ENCODE measurements around the gene NXF1. TPM values are rescaled to one million over a fixed set of nuclear protein-coding genes. Genes with fewer than 3 reads are reported as not detected.
"Not testable (repeated sequence)": the region's sequence is repeated elsewhere in the genome, so short reads cannot be mapped to it uniquely, and the experiment has no call there.

The NXF1 gene
- 45.2 TPM for total RNA-seq

DNA sequence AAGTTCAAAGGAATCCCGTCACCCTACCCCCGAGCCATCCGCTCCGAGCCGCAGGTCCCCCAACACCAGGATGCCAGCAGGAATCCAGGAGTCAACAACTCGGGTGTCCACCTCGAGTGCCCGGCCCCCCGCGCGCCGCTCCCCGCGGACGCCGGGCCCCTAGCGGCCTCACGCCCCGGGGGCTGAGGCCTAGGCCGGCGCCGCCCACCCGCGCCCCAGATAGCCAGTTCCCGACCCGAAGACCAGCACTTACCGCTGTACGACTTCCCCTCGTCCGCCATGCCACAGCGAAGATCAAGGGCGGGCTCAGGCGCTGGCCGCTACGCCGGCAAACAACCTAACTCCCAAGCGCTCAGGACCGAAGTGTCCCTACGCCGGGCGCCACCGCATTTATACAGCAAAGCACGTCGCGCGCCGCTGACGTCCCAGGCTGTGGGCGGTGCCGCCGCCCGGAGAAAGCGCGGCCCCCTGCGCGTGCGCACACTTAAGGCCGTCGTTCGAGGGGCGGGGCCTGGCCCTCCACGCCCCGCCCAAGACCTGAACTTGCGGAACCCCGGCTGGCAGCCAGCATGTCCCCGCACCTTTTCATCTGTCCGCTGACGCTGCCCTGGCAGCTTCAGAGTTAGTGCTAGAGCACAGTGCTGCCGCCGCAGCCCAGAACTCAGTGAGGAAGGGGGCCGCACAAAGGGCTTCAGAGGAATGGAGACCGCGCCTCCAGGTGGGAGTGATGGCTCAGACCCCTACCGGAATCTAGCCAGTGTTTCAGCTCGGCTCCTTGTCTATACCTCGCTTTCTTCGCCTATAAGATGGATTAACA, at the start of gene NXF1:
TSS of gene NXF1 (minus strand) at position 365 of the 817 bp plus-strand sequence. CDS start at position 281, 84 bp downstream.
- peak; percentile 98 for DNase-seq

DNA sequence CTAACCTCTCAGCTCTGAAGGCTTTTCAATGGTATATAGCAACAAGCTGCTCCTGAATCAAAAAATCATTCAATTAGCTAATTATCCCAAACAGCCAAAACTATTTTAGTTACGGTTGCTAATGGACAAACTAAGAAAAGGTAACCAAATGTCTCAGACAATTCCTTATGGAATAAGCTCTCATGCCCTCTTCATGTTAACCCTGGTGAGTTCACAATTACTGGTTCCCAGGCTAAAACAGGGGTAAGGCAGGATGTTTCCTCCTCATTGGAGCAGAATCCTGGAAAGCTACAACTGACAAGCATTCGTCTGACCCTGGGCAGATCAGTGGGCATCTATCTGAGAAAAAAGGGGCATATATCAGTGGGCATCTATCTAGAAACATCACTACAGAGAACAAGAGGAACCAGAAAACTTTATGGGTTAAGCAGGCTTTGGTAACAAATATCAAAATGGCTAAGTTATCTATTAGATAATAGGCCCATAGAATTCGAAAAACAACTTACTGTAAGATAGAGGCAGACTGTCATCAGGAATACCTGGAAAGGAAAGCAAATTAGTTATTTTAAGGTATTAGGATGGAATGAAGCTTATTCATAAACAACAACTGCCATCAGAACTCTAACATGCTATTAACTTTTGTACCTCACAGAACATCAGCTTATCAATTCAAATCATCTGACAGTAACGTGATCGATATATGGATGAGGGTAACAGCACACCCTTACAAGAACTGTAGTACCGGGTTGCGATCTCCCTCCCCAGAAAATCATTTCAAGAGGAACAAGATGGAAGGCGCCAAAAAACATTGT, 49.0 kb upstream of the NXF1 start:
- DNase-seq: no peak

DNA sequence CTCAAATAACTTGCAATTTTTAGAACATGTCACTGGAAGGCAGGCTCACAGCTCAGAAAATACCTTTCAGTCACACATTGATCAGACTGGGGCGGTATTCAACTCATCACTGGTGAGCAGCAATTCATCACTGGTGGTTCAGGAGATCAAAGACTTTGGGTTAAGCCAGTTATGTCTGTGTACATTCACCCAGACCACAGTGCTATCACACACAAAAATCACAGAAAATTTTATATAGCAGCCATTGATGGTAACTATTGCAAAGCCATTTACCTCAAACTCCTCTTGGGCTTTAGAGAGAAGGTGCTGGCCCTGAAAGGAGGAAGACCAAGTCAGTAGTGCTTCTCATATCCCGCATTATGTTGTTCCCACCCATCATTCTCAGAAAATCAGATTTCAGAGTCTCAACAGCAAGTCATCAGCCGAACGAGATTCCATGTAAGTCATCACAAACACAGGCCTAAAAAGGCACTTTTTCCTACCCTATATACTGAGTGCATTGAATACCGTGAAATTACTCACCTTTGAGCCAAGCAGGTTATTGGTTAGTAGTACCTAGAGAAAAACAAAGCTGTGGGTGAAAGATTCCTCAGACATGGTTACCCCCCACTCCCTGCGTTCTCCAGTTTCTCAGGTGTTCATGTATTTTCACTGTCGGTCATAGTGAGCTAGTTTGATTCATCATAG, 48.2 kb upstream of the NXF1 start:
- no peak for DNase-seq

DNA sequence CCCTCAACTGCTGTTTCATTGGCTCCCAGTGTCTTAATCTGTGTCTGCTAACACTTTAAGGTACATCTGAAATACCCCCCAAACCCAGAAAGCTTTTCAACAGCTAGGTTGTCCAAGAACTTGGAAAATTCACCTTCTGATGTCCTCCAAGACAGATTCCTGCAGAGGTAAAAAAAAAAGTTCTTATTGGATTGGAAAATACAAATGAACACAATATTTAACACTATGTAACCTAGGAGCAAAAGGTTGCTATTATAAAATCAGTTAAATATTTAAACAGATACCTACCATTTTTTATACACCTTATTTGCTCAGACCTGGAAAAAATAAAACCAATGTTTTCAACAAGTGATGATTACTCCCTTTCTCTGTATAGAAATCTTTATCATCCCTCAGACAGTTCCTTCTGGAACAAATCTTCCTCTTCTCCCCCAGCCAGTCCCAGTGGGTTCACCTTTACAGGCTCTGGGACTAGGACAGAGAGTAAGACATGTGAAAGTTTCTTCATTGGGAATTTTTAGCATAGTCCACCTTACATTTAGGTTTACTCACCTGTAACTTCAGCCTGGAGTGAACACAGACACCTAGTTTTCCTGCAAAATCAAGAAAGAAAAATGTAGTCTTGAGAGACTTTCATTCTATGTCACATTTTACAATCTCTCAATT, 47.4 kb upstream of the NXF1 start:
- no peak for DNase-seq

DNA sequence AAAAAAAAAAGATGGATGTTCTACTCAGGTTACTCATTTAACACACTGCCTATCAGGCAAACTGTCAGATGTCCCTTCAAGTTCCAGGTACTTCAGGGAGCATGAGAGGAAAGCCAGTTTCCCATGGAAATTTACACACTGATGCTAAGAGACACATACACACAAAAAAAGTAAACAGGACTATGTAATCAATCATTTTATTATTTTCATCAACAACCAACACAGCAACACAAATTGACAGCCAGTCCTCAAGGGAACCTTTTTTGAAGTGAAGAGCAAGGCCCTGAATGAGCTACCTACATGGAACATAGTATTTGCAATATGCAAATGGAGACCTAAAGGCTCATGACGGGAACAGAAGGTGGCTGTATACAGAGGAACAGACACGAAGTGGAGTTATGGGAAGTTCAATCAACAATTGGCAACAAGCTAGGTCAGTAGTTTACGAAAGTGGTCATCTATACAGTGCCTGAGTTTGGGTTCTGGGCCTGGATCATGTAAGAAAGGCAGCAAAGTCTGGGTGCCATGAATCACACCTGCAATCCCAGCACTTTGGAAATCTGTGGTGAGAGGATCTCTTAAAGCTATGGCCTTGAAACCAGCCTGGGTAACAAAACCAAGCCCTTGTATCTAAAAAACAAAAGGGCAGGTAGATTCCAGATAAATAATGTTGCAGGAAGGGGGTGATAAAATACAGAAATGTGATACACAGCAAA, 46.7 kb upstream of the NXF1 start:
- no peak for DNase-seq

DNA sequence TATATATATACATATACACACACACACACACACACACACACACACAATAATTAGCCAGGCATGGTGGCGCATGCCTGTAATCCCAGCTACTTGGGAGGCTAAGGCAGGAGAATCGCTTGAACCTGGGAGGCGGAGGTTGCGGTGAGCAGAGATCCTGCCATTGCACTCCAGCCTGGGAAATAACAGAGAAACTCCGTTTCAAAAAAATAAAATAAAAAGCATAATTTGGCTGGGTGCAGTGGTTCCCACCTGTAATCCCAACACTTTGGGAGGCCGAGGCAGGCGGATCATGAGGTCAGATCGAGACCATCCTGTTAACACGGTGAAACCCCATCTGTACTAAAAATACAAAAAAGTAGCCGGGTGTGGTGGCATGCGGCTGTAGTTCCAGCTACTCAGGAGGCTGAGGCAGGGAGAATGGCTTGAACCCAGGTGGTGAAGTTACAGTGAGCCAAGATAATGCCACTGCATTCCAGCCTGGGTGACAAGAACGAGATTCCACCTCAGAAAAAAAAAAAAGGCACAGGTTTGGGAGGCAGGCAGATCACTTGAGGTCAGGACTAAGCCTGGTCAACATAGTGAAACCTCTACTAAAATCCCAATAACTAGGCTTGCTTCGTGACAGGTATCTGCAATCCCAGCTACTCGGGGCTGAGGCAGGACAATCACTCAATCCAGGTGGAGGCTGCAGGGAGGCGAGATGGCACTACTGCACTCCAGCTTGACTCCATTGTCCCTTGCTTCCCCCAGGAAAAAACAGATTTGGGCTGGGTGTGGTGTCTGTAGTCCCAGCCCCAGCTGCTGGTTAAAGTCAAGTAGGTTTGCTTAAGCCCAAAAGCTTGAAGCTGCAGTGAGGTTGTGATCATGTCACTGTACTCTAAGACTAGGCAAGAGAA, 45.9 kb upstream of the NXF1 start:
- no peak for DNase-seq

DNA sequence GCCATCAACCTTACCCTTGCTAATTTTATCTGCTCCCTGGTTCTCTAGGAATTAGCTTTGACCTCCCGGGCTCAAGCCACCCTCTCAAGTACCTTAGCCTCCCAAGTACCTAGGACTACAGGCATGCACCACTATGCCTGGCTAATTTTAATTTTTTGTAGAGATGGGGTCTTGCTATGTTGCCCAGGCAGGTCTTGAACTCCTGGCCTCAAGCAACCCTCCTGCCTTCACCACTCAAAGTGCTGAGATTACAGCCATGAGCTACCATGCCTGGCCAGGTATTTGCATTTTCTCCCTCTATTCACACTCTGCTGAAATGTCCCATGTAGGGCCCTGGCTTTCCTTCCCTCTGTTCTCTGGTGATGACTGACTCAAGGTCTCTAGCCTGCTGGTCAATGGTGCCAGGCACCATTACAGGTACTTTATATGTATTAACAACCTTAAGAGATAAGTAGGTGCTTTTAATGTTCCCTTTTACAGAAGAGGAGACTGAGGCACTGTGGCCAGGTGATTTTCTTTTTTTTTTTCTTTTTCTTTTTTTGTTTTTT, 42.6 kb upstream of the NXF1 start:
- no peak for DNase-seq

DNA sequence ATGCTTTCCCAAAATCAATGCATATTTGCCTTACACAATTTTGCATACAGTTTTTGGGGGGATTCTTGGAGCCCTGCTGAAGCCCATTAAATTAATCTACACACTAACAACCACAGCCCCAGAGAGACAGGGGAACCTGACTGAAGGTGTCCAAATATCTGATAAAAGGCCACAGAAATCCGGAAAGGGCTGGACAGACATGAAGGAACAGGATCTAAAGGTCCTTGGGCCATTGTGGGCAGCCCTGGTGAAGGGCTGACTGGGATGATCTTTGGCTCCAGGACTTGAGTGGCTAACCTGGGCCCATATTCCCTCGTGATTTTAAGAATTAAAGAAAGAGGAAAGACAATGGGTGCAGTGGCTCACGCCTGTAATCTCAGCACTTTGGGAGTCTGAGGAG, 40.9 kb upstream of the NXF1 start:
- DNase-seq: no peak

DNA sequence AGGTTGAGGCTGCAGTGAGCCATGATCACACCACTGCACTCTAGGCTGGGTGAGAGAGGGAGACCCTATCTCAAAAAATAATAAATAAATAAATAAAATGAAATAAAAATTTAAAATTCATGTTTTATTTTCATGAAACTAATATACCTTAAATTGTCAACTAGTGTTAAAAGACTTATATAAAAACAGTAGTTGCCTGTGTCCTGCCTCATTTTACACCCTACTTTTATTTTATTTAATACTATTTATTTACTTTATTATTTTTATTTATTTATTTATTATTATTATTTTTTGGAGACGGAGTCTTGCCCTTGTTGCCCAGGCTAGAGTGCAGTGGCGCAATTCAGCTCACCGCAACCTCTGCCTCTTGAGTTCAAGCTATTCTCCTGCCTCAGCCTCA, 38.9 kb upstream of the NXF1 start:
- DNase-seq: no peak

DNA sequence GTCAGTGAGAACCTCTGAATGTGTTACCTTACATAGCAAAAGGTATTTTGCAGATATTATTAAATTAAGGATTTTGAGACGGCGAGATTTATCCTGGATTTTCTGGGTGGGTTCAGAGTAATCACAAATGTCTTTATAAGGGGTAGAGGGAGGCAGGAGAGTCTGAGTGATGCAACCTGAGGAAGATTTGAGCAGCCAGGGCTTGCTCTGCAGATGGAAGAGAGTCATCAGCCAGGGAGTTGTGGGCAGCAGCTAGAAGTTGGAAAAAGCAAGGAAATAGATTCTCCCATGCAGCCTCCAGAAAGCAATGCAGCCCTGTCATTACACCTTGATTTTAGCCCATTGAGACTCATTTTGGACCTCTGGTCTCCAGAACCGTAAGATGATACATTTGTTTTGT, 38.2 kb upstream of the NXF1 start:
- no peak for DNase-seq

DNA sequence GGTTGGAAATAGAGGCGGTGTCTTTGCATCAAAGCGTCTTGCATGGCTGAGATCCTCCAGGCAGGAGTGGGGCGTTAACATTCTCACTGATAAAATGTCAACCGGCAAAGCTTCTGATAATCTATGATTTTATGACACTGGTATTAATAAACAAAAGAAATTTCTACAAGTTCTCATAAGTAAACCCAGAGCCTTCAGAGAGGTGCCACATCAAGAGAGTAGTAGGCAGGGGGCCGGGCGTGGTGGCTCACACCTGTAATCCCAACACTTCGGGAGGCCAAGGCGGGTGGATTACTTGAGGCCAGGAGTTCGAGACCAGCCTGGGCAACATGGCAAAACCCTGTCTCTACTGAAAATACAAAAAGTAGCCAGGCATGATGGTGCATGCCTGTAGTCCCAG, 37.7 kb upstream of the NXF1 start:
- DNase-seq: not testable (repeated sequence)

DNA sequence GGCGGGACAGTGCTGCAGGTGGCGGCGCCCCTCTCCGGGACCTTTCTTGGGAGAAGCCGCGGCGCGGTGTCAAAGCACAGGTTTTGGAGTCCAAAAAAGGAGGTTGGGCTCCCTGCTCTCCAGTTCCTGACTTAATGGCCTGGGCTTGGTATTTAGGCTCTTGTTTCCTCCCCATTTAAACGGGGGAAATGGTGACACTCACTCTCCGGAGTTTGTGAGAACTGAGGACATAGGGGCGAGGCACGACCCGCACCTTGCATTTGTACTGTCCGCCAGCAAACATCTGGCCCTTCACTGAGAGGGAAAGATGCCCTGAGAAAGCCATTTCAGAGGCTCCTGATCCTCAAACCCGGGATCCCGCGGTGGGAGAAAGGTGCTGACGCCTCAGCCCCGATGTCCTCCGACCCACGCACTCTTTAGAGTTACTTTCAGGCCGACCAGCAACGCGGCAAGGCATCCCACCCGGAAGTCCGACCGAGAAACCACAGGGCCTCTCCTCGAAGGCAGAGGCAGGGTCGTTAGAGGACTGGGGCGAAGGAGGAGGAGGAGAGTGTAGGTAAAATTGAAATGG, 37.0 kb upstream of the NXF1 start:
- DNase-seq: no peak

DNA sequence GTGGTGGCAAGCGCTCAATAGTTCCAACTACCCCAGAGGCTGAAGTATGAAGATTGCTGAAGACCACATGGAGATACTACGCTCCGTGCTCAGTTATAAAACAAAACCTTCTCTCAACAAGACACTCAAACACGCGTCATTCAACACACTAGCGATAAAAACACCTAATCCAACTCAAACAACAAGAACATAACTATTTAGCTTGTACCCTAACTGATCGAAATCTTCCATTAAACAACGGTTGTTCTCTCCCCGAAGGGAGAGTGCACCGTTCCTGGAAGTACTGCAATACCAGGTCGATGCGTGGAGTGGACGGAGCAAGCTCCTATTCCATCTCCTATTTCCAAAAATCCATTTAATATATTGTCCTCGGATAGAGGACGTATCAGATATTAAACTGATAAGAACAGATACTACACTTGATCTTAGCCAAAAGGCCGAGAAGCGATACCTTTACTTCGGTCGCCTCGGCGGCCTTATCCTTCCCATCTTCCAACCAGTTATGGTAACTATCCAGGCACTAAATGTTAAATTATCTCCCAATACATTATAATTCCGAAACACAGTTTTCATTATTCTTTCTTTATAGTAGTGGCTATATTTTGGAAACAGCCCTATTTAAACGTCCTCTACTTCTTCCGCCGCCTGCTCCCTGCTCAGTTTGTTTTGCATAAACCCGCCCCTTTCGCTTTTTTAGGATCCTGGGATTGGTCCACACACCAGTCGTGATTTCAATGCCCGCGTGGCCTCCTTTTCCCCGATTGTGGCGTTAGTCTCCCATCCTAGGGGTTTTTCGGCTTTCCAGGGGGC, 36.3 kb upstream of the NXF1 start:
- peak; percentile 98 for DNase-seq

DNA sequence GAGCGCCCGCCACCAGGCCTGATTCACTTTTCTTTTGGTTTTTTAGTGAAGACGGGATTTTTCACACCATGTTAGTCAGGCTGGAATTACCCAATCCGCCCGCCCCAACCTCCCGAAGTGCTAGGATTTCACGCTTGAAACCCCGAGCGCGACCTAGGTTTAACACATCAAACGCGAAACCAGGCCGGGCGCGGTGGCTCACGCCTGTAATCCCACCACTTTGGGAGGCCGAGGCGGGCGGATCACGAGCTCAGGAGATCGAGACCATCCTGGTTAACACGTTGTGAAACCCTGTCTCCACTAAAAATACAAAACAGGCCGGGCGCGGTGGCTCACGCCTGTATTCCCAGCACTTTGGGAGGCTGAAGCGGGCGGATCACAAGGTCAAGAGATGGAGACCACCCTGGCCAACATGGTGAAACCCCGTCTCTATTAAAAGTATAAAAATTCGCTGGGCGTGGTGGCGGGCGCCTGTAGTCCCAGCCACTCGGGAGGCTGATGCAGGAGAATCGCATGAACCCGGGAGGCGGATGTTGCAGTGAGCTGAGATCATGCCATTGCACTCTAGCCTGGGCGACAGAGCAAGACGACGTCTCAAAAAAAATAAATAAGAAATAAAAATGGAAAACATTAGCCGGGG, 35.6 kb upstream of the NXF1 start:
- DNase-seq: peak; percentile 73

DNA sequence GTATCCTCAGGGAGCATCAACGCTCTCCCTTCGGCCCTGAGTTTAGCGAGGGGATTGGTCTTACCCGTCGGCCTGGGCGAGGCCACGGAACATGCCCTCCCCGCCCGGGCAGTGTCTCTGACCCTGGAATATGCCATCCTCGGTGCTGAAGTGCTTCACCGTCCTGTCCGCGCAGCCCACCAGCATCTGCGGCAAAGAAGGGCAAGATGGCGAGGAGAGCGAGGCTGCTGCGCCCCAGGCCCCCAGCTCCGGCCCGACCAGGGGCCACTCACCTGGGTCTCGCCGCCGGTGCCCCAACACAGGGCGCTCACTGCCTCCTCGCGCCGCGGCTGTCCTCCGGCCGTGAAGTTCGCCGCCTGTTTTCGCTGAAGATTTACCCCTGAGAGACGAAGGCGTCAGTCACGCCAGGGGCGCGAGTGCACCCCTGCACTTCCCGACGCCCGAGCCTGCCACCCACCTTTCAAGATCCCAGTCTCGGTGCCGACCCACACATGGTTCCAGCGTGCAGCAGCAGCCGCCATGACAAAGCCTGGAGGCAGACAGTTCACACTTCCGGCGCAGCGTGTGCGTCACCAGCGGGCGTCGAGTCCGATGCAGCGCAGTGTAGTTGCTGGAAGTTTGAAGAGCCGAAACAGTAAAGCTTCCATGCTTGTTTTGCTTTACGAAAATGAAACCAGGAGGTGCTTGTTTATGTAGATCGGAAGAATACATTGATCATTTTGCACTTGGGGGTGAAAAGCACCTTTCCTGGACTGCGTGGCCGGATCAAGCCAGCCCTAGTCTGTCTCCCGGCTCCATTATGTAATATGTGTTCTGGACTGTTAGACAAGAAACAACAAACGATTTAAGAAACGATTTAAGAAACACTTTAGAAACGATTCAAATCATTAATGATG, 34.1 kb upstream of the NXF1 start, which contains the start of gene WDR74:
TSS of gene WDR74 (minus strand) at position 541 of the 896 bp plus-strand sequence. CDS start at position 521, 20 bp downstream.
- peak; percentile 98 for DNase-seq

DNA sequence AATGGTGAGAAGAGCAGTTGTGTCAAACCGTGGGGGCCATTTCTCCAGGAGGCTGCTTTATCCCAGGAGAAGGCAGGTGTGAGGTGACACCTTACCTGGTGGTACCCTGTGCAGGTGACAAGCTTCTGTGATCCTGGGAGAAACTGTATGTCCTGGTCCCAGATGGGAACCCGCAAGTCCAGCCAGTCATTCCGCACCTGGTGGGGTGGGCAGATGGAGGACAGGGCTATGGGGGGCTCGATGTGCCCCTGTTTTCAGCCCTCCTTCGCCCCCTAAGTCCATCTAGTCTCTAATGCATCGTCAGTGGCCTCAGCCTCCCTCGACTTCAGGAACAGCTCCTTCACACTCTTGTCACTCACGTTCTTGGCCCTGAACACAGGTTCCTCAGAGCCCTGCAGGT, 30.1 kb upstream of the NXF1 start:
- no peak for DNase-seq

Measured in tongue (tissue), 2 donors.